SKM-1 treated with dmso at 0.1 percent for 144 hours (cell line): Measurements from ENCODE around the gene TMEM134.

Source experiments
- DNase-seq: peaks from one replicate; lab custom pipeline; 2025; ENCODE audit not compliant: unreplicated experiment; lab: John Stamatoyannopoulos, UW

The TMEM134 gene

GRCh38 chr11:67463680-67464410, 5.2 kb downstream of the TMEM134 start:
- DNase-seq: peak; percentile 42

DNA sequence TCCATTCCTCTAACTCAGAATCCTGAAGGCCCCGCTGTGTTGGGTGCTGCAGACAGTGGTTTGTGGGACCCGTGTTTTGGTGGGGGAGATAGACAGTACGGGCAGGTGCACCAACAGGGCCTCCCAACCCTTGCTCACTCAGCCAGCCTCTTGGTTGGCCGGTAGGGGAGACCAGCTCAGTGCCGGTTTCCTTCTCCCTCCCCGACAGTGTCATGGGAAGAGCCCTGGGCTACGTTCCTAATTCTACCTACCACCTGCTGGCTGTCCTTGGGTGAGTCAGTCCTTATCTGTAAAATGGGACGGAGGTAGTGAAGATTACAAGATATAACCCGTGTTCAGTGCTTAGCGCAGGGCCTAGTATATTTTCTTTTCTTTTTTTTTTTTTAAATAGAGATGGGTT, 5.9 kb downstream of the TMEM134 start:
- no peak for DNase-seq

GRCh38 chr11:67458266-67458665, 10.8 kb downstream of the TMEM134 start:
- no peak for DNase-seq

DNA sequence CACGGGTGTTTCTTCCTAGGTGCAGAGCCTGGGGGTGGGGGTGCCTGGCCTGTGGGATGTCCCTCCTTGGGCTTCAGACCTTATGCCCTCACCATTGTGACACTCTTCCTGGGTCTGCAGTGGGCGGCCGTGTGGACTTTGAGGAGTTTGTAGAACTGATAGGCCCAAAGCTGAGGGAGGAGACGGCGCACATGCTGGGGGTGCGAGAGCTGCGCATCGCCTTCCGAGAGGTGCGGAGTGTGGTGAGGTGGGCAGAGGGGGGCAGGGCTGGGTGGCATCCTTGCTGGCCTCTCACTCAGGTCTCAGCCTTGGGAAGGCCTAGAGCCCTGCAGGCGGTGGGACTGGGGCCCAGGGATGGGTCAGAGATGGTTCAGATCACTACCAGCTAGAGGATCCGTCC, 11.6 kb downstream of the TMEM134 start:
- DNase-seq: no peak

DNA sequence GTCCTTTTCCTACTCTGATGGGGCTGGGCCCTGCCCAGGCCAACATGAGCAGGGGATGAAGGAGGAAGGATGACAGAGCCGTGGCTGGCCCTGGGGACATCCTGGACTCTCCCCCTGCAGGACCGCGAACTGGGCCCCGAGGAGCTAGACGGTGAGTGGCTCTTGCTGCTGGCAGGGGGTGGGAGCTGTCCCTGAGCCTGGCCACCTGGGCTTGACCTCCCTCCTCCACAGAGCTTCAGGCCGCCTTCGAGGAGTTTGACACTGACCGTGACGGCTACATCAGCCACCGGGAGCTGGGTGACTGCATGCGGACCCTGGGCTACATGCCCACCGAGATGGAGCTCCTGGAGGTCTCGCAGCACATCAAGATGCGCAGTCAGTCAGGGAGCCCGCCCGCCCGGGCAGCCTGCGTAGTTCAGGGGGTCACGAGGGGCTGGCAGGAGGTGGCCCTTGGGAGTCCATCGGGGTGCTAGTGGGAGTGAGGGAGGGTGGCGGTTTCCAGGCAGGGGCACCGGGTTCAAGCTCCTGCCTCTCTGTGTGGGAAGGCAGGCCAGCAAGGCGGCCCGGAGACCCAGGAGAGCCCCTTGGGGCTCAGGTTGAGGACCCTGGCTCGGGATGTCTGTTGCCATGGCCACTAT, 12.9 kb downstream of the TMEM134 start:
- no peak for DNase-seq

DNA sequence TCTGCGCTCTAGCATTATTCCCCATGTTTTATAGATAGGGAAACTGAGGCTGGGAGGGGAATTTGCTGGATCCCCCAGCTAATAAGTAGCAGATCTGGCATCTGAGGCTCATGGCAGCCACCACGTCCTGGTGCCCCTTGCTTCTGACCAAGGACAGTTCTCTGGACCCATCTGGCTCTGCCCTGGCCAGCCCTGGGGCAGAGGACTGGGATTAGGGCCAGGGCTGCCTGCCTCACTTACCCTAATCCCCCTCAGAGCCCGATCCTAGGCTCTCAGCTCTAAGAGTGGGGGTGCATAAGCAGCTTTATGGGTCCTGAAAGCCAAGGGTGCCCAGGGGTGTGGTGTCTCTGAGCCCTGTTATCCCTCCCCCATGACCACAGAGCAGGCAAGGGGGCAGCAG, 14.0 kb downstream of the TMEM134 start, which contains the start of gene CABP4:
CABP4 (plus strand) TSS at position 301 of the 400 bp plus-strand sequence; CDS start at position 371, 70 bp downstream.
- no peak for DNase-seq

DNA sequence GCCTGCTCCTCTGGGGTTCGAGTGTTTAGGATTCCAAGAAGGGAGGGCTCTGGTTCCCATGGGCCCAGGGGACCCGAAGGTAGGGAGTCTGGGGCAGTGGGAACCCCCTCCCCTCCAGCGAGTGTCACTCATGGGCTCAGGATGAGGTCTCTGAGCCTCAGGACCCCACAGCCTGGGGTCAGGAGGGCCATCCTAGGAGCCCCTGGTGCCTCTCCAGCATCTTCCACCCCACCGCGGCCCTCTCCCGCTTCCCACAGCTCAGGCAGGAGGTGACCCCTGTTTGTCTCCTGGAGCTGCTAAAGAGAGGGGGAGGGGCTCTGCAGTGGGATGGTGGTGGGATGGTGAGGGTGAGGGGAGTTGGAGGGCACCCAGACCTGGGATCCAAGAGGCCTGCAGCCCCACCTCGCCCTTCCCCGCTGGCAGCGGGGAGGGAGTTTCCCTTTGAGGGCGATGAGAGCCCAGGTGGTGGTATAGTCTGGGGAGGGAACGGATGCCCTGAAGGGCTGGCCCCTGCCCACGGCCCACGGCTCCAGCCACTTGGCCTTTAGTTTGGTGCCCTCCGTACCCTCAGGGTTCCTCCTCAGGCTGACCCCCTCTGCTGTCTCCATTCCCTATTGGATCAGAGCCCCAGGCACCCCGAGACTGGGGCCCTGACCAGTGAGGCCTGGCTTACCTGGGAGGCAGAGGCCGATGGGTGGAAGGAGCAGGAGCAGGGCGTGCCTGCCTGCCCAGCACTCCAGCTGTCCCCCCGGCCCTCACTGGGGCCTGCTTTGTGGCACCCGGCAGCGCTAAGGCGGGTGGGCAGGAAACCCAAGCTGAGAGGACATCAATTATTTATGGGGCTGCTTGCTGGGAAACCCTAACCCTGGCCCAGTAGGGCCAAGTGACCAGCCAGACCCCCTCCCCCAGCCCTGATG, 15.0 kb downstream of the TMEM134 start:
- DNase-seq: no peak

GRCh38 chr11:67452141-67452952, 16.7 kb downstream of the TMEM134 start, which contains the start of gene GPR152:
GPR152 (minus strand) TSS chr11:67452729; CDS start chr11:67452724, 5 bp downstream.
- no peak for DNase-seq

DNA sequence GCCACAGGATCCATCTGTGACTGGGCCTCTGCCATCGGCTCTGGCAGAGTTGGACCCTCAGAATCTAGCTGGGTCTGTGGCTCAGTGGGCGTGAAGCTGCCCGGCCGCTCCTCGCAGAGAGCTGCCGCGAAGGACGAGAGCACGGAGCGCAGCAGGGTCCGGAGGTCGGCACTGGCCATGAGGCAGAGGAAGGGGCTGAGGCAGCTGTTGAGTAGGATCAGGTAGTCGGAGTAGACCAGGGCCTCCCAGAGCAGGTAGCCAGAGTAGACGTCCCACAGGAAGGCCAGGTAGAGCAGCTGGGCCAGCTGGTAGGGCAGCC, 17.4 kb downstream of the TMEM134 start:
- DNase-seq: no peak

- DNase-seq: no peak
These were observed 18.0 kb downstream of the TMEM134 start for GRCh38 chr11:67450796-67451657.

DNA sequence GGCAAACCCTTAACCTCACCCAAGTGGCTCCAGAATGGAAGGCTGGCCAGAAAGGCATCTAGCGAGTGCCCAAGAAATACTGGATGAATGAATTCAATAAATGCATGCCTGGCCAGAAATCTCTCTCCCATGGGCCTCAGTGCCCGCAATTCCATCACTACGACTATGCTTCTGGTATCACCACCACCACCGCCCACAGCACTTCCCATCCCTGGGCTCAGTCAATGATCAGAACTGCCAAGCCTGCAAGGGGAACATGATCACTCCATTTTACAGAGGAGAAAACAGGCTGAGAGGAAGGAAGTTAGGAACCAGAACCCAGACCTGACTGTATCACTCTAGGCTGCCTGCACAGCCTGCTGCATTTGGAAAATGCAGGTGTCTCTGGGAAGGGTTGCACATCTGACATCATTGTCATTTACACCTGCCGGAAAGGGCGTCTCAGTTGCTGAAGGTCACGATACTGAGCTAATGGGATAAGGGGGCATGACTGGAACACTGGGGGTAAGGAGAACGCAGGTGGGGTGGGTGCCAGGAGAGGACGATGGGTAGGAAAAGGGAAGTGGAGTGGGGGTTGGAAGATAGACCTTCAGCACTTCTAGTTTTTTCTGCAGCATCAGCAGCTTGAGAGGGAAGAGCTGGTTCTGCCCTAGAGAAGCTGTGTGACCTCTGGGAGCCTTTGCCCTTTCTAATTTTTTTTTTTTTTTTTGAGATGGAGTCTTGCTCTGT, 19.8 kb downstream of the TMEM134 start:
- peak; percentile 22 for DNase-seq

DNA sequence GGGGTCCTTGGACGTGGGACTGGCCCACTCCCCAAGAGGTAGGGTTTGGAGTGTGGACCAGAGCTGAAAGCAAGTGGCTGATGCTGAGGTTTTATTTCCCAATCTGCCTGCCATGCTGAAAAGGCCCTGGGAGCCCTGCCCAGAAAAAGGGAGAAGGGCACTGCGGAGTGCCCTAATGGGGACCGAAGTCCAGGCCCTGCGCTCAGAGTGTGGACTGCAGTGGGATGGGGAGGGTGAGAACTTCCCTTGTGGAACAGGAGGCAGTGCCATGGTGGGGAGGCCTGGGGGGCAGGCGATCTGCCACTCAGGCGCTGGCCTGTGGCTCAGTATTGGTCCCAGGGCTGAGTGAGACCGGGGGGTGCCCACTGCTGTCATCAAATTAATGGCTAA, 20.8 kb downstream of the TMEM134 start:
- DNase-seq: no peak

DNA sequence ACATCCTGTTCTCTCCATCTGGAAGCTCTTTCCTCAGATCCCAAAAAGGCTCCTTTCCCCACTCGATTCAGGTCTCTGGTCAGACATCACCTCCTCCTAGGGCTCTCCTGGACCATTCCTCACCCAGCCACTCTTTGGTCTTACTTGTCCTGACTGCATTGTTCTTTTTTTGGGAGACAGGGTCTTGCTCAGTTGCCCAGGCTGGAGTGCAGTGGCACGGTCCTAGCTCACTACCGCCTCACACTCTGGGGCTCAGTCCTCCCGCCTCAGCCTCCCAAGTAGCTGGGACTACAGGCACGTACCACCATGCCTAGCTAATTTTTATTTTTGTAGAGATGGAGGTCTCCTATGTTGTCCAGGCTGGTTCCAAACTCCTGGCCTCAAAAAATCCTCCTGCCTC, 23.5 kb downstream of the TMEM134 start:
- no peak for DNase-seq

GRCh38 chr11:67442504-67443404, 26.3 kb downstream of the TMEM134 start:
- DNase-seq: no peak

DNA sequence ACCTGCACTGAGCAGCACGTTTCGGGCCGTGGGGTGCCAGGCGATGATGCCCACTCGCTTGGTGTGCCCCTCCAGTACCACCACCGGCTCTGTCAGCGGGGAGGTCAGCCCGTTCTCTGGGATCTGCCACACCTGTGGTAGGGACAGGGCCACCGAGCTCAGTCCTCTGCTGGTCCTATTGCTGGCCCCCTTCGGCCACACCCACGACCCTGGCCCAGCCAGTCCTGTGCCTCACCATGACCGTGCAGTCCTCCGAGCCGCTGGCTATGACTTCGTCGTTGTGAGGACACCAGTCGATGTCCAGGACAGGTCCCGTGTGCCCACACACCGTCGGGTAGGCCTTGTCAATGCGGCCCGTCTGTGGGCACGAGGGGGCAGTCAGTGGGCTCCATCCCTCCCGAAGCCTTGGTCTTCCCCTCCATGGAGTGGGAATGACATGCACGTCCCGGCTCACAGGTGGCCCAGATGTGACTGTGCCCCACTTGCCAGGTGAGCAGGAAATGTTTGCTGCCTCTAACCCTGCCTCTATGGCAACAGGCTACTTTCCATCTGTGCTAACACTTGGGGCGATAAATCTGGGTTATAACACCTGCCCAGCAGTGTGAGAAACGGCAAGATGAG, 27.2 kb downstream of the TMEM134 start:
- no peak for DNase-seq

DNA sequence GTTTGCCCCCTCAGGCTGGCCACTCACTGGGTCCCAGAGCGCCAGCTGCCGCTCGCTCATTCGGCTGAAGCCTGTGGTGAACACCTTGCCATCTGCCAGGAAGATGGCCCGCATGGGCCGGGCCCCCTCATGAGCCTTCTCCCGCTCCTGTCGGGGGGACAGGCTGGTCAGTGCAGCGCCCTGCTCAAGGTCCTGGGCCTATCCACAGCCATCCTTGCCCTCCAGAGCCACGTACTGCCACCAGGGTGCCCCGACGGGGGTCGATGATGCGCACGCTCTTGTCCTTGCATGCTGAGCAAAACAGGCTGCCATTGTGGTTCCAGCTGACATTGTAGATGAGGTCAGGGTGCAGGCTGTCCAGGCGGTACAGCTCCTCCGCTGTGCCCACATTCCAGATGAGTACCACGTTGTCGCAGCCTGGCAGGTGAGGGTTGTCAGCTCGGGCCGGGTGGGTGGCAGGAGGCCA, 27.9 kb downstream of the TMEM134 start:
- DNase-seq: no peak

DNA sequence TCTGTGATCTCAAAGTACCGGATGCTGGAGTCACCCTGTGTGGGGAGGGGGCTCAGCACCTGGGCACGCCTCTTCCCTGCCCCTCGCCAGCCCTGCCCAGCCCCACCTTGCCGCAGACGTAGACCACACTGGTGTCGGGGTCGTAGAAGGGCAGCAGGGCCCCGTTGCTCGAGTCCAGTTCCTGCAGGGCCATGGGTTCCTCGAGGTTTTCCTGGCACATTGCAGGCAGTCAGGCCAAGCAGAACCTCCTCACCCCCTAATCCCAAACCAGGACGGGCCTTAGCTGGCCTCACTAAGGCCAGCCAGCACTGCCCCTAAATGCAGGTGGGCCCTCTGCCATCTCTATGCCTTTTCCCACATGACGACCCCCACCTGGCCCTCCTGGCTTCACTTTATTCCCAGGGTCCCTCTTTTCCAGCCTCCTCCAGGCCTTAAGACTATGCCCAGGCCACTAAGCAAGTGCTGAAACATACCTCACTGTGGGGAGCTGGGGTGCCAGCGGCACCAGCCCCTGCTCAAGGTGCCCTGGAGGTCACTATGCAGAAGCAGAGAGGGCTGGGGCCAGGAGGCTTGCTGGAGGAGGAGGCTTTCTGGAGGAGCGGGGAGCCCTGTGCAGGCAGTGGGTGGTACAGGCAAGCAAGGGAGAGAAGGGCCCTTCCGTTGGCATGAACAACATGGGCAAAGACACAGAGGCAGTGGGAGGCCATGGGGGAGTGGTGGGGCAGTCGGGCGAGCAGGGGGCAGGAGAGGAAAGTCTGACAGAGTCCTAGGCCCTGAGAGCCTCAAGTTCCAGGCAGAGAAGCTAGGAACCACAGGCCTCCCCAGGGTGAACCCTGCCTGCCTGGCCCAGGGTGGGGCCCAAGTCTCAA, 28.6 kb downstream of the TMEM134 start:
- no peak for DNase-seq
